Left lung (tissue), 14 donors: Measurements from ENCODE around the gene TMEM220. TPM values are rescaled to one million over a fixed set of nuclear protein-coding genes. Genes with fewer than 3 reads are reported as not detected.
A peak's percentile ranks its signal among the peaks of the same experiment; 100 is the strongest.

ENCODE experiments used
- ATAC-seq: fragments of 200-7000 bp; cut with Tn5 transposase; one replicate; pipeline ENCODE4 v1.9.1; 2020; ENCODE audit warnings: moderate library complexity
- DNase-seq, 4 donors: peaks; one replicate each; pipeline ENCODE4 v3.0.0-alpha.2; 2013 to 2020
- H3K27ac ChIP-seq, 2 donors: fragments of 200-600 bp; sonication (generic) in 1 of 2; one replicate each; pipeline versions ENCODE4 v1.5.0 to v1.8.0; 2020 to 2021
- H3K27me3 ChIP-seq, 2 donors: fragments of 200-600 bp; sonication (generic) in 1 of 2; one replicate each; pipeline versions ENCODE4 v1.5.0 to v1.8.0; 2020 to 2021
- H3K36me3 ChIP-seq, 2 donors: fragments of 200-600 bp; sonication (generic) in 1 of 2; one replicate each; pipeline versions ENCODE4 v1.5.0 to v1.8.0; 2020 to 2021
- H3K4me1 ChIP-seq, 2 donors: fragments of 200-600 bp; one replicate each; pipeline ENCODE4 v1.8.0; 2021
- H3K4me3 ChIP-seq, 2 donors: fragments of 200-600 bp; sonication (generic) in 1 of 2; one replicate each; pipeline versions ENCODE4 v1.5.0 to v1.8.0; 2020 to 2021; ENCODE audit warnings: mild to moderate bottlenecking in 1 of 2
- H3K9me3 ChIP-seq, 2 donors: fragments of 200-600 bp; sonication (generic) in 1 of 2; one replicate each; pipeline versions ENCODE4 v1.5.0 to v1.8.0; 2020 to 2021
- CTCF ChIP-seq, 2 donors: fragments of 200-600 bp; sonication (generic) in 1 of 2; IDR thresholded peaks; one replicate each; pipeline versions ENCODE4 v1.5.0 to v1.8.0; 2021; ENCODE audit warnings: antibody characterized with exemption in 2 of 2
- intact Hi-C, 2 donors: fragments of 100-400 bp; cut with DNase I; formaldehyde crosslinking; loops; one replicate each; pipeline versions ENCODE4 v1.11.2 to v1.14.2; 2022
- long read RNA-seq, 12 donors: library from polyadenylated mRNA in 2 of 12; unstranded in 2 of 12; transcript quantifications; one replicate each; pipeline ENCODE4 v2.0.0 and lab custom pipeline, GENCODE V29; 2019 to 2026
- polyA plus RNA-seq, 6 donors: library from polyadenylated mRNA; unstranded; fragments of 120-200 nt; gene quantifications; one replicate each; pipeline ENCODE4 v1.2.1, GENCODE V29; 2013; ENCODE audit not compliant: insufficient read length in 6 of 6
- total RNA-seq, 2 donors: library from RNA; stranded (reverse); fragmentation: NEBNext Ultra II Directional; extraction: Animal tissue kit (Norgen Biotek cat#: 25700); gene quantifications; one replicate each; pipeline ENCODE4 v1.2.1, GENCODE V29; 2021
- donor health status: DM: no; HTN: yes; CAD: no.
- donor health status: DM: no; HTN: no; CAD: no.

Gene TMEM220
- 1 to 10 TPM; 6.9 to 7.6 TPM for total RNA-seq
- 10 to 100 TPM; 11.0 to 18.3 (median 12.3) TPM for polyA plus RNA-seq
- long read RNA-seq, donor 1, partial matches to known transcripts: 0 of 6 reads
- long read RNA-seq, donor 1, other reads (novel, unspliced or antisense): 0 of 6 reads
- long read RNA-seq, donor 2, partial matches to known transcripts: 0 of 2 reads
- long read RNA-seq, donor 2, other reads (novel, unspliced or antisense): 0 of 2 reads
- long read RNA-seq, donor 3, partial matches to known transcripts: 0 of 2 reads
- long read RNA-seq, donor 3, other reads (novel, unspliced or antisense): 0 of 2 reads
- long read RNA-seq, donor 4, partial matches to known transcripts: 0 of 10 reads
- long read RNA-seq, donor 4, other reads (novel, unspliced or antisense): 4 of 10 reads
- long read RNA-seq, donor 5, partial matches to known transcripts: 0 of 3 reads
- long read RNA-seq, donor 5, other reads (novel, unspliced or antisense): 0 of 3 reads
- long read RNA-seq, donor 6, partial matches to known transcripts: 0 of 7 reads
- long read RNA-seq, donor 6, other reads (novel, unspliced or antisense): 0 of 7 reads
- long read RNA-seq, donor 7, partial matches to known transcripts: 0 of 2 reads
- long read RNA-seq, donor 7, other reads (novel, unspliced or antisense): 0 of 2 reads
- long read RNA-seq, donor 8, partial matches to known transcripts: 0 of 1 reads
- long read RNA-seq, donor 8, other reads (novel, unspliced or antisense): 0 of 1 reads
- long read RNA-seq, donor 9, partial matches to known transcripts: 0 of 1 reads
- long read RNA-seq, donor 9, other reads (novel, unspliced or antisense): 0 of 1 reads
- long read RNA-seq, donor 10, transcript TMEM220-201 (6 exons, 3,106 nt): major isoform, 5 of 8 reads
- long read RNA-seq, donor 10, partial matches to known transcripts: 0 of 8 reads
- long read RNA-seq, donor 10, other reads (novel, unspliced or antisense): 3 of 8 reads
- long read RNA-seq, donor 11: 0 reads
- long read RNA-seq, donor 12, partial matches to known transcripts: 0 of 3 reads
- long read RNA-seq, donor 12, other reads (novel, unspliced or antisense): 0 of 3 reads

- peak within 1 kb of the TSS; percentile 89 to 92 for H3K27ac ChIP-seq
- DNase-seq (peak; percentile 82 to 93 (median 86)), ATAC-seq (peak; percentile 97)
- no peaks in the 10 kb centered on the region for H3K9me3 ChIP-seq
- peaks cover 0 to 9% of the 10 kb centered on the region in 2 donors for H3K36me3 ChIP-seq
- no peaks in the 10 kb centered on the region for H3K27me3 ChIP-seq
- intact Hi-C loops: no loop called here
- no peak for TF ChIP-seq CTCF (IDR thresholded peaks at IDR 0.05)
- H3K4me1 ChIP-seq: peaks cover 0 to 10% of the 10 kb centered on the region in 2 donors
- H3K4me3 ChIP-seq: peak within 1 kb of the TSS; percentile 65 to 66
Measured at GRCh38 chr17:10729334-10730193, at the start of gene TMEM220. TMEM220 (minus strand) TSS chr17:10730023; CDS start chr17:10729851, 172 bp downstream.

- H3K27me3 ChIP-seq: no peaks in the 10 kb centered on the region
- no peaks in the 10 kb centered on the region for H3K36me3 ChIP-seq
- H3K27ac ChIP-seq: no peak overlapping the region
- ATAC-seq (no peak), DNase-seq (no peak)
- no peaks in the 10 kb centered on the region for H3K4me1 ChIP-seq
- intact Hi-C loops: no loop called here
- H3K4me3 ChIP-seq: no peak overlapping the region
- TF ChIP-seq CTCF (IDR thresholded peaks at IDR 0.05): no peak
- H3K9me3 ChIP-seq: peaks cover 0 to 5% of the 10 kb centered on the region in 2 donors
Measured at GRCh38 chr17:10779609-10780008, 49.8 kb upstream of the TMEM220 start.

GRCh38 chr17:10777890-10778289, 48.1 kb upstream of the TMEM220 start:
- ATAC-seq (no peak), DNase-seq (no peak)
- TF ChIP-seq CTCF (IDR thresholded peaks at IDR 0.05): no peak
- no peaks in the 10 kb centered on the region for H3K36me3 ChIP-seq
- peaks cover 0 to 4% of the 10 kb centered on the region in 2 donors for H3K9me3 ChIP-seq
- no peaks in the 10 kb centered on the region for H3K27me3 ChIP-seq
- intact Hi-C loops: no loop called here
- no peak overlapping the region for H3K27ac ChIP-seq
- no peaks in the 10 kb centered on the region for H3K4me1 ChIP-seq
- no peak overlapping the region for H3K4me3 ChIP-seq

GRCh38 chr17:10777131-10777807, 47.4 kb upstream of the TMEM220 start:
- Histone ChIP-seq H3K4me3 (no peak overlapping the region), H3K9me3 (peaks cover 0 to 4% of the 10 kb centered on the region in 2 donors), H3K36me3 (no peaks in the 10 kb centered on the region), H3K27me3 (no peaks in the 10 kb centered on the region), H3K27ac (no peak overlapping the region), H3K4me1 (no peaks in the 10 kb centered on the region)
- intact Hi-C loops: no loop called here
- ATAC-seq: no peak
- no peak for TF ChIP-seq CTCF (IDR thresholded peaks at IDR 0.05)
- DNase-seq: no peak
